Astrocyte (in vitro differentiated cells and primary cell): ENCODE results near the gene PRF1.

Source experiments
- EZH2 ChIP-seq: IDR thresholded peaks from 2 replicates; pipeline ENCODE4 v1.6.1; 2012; ENCODE audit warnings: mild to moderate bottlenecking, low read length, inconsistent platforms; ENCODE audit not compliant: insufficient read depth
- TF ChIP-seq, protein P1 (sequence below): IDR thresholded peaks from 2 replicates; pipeline ENCODE4 v1.5.1; 2011; ENCODE audit warnings: low read depth, mild to moderate bottlenecking, inconsistent platforms, low read length, moderate library complexity; ENCODE audit not compliant: insufficient read depth

DNA sequence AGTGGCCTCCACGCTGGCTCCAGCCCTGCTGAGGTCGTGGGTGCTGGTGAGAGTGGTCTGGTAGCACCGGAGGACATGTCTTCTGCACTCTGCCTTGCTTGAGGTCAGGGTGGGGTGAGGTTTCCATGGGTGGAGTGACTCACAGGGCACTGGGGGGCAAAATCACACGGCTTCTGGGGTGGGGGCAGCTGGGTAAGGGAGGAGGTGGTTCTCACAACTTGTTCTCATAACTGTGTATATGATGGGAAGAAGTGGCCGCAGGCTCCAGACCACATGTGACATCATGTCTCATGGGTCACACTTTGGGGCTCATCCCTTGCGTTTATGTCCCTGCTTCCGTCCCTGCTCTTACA is 884 bp upstream of the PRF1 start:
- TF ChIP-seq, protein P1, sequence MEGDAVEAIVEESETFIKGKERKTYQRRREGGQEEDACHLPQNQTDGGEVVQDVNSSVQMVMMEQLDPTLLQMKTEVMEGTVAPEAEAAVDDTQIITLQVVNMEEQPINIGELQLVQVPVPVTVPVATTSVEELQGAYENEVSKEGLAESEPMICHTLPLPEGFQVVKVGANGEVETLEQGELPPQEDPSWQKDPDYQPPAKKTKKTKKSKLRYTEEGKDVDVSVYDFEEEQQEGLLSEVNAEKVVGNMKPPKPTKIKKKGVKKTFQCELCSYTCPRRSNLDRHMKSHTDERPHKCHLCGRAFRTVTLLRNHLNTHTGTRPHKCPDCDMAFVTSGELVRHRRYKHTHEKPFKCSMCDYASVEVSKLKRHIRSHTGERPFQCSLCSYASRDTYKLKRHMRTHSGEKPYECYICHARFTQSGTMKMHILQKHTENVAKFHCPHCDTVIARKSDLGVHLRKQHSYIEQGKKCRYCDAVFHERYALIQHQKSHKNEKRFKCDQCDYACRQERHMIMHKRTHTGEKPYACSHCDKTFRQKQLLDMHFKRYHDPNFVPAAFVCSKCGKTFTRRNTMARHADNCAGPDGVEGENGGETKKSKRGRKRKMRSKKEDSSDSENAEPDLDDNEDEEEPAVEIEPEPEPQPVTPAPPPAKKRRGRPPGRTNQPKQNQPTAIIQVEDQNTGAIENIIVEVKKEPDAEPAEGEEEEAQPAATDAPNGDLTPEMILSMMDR = no peak
- TF ChIP-seq EZH2 = no peak
